ENCODE data around the gene ENG.

ENG gene

GRCh38 chr9:127818574-127818973 lies 35.9 kb downstream of the ENG start:
- peak overlapping the region in 1 of 2 donors; percentile 59 for H3K27ac Mint-ChIP-seq
- H3K27me3 Mint-ChIP-seq, result no peaks in the 10 kb centered on the region
- ATAC-seq (no peak), DNase-seq (no peak)
- peaks cover 6% of the 10 kb centered on the region for H3K4me1 Mint-ChIP-seq
- no peak overlapping the region for H3K4me3 Mint-ChIP-seq
- no peaks in the 10 kb centered on the region for H3K9me3 Mint-ChIP-seq

DNA sequence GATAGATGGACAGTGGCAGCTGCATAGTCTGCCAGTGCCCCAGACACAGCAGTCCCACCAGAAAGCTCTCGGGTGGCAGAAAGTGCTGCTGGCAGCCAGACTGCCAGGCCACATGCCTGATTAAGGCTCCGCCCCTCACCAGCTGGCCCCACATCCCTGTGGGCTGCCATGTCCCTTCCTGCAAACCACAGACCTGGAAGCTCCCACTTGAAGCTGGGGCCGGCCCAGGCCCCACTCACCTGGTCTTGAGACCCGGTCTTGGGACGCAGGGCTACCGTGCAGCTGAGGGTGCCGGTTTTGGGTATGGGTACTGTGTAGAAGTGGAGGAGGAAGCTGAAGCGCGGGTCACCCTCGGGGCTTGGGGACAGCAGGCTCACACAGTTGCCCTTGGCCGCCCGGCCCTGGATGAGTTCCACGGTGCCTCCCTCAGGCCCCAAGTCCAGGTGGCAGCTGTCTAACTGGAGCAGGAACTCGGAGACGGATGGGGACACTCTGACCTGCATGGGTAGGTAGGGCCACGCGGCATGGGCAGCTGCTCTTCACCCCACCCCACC lies 36.5 kb downstream of the ENG start:
- H3K27ac Mint-ChIP-seq, result peak overlapping the region in 1 of 2 donors; percentile 44
- no peak overlapping the region for H3K4me3 Mint-ChIP-seq
- H3K4me1 Mint-ChIP-seq, result peaks cover 6% of the 10 kb centered on the region
- no peak for DNase-seq
- H3K9me3 Mint-ChIP-seq, result no peaks in the 10 kb centered on the region
- peak; percentile 11 for ATAC-seq
- H3K27me3 Mint-ChIP-seq, result no peaks in the 10 kb centered on the region

GRCh38 chr9:127816728-127817127 lies 37.7 kb downstream of the ENG start:
- H3K9me3 Mint-ChIP-seq, result no peaks in the 10 kb centered on the region
- H3K27ac Mint-ChIP-seq, result no peak overlapping the region
- peaks cover 6% of the 10 kb centered on the region for H3K4me1 Mint-ChIP-seq
- DNase-seq (no peak), ATAC-seq (peak; percentile 16)
- no peak overlapping the region for H3K4me3 Mint-ChIP-seq
- no peaks in the 10 kb centered on the region for H3K27me3 Mint-ChIP-seq

- Mint-ChIP-seq H3K4me1 (peaks cover 6% of the 10 kb centered on the region), H3K9me3 (no peaks in the 10 kb centered on the region), H3K4me3 (no peak overlapping the region), H3K27me3 (no peaks in the 10 kb centered on the region), H3K27ac (no peak overlapping the region)
- DNase-seq, result no peak
- ATAC-seq, result no peak
Observed at GRCh38 chr9:127816362-127816725, 38.1 kb downstream of the ENG start.

GRCh38 chr9:127815512-127816361 lies 38.7 kb downstream of the ENG start:
- peak; percentile 27 for ATAC-seq
- Mint-ChIP-seq H3K4me3 (no peak overlapping the region), H3K27ac (peak overlapping the region; percentile 50 to 54), H3K4me1 (peaks cover 6% of the 10 kb centered on the region), H3K27me3 (no peaks in the 10 kb centered on the region), H3K9me3 (no peaks in the 10 kb centered on the region)
- no peak for DNase-seq

DNA sequence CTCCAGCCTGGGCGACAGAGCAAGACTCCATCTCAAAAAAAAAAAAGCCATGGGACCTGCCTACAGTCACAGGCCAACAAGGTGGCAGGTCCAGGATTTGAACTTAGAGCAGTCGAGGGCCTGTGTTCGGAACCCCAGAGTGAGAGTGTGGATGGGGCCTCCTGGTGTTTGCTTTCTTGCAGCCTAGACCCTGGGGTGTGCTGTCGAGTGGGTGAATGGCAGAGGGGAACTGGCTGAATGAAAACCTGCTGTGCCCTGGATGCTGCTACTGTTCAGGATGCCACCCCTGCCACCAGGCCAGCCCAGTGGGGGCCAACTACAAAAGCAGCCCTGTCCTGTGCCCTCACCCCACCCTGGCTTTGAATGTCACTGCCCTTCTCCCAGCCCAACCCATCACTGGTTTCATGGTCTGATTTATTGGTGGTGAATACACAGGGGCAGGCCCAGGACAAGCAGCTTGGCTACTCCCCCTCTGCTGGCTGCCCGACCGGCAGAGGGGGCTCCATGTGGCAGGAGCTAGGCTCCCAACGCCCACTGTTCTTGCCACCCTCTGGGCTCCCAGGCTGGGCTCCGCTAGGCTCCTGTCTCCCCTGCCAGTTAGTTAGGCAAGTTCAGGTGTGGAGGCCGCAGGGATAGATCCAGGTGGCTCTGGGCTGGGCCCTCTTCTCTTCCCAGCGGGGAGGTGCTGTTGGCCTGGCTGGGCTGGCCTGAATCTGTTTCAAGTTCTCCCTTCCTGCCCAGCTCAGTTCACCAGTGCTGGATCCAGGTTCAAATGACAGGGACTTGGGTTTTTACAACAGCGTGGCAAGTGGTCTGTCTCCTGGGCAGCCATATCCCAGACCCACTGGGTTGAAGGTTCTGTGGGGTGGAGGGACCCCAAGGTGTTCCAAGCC lies 39.6 kb downstream of the ENG start:
- peak overlapping the region; percentile 27 to 85 for H3K27ac Mint-ChIP-seq
- no peak for ATAC-seq
- no peak for DNase-seq
- no peaks in the 10 kb centered on the region for H3K27me3 Mint-ChIP-seq
- H3K9me3 Mint-ChIP-seq, result no peaks in the 10 kb centered on the region
- no peak overlapping the region for H3K4me3 Mint-ChIP-seq
- peaks cover 6% of the 10 kb centered on the region for H3K4me1 Mint-ChIP-seq

DNA sequence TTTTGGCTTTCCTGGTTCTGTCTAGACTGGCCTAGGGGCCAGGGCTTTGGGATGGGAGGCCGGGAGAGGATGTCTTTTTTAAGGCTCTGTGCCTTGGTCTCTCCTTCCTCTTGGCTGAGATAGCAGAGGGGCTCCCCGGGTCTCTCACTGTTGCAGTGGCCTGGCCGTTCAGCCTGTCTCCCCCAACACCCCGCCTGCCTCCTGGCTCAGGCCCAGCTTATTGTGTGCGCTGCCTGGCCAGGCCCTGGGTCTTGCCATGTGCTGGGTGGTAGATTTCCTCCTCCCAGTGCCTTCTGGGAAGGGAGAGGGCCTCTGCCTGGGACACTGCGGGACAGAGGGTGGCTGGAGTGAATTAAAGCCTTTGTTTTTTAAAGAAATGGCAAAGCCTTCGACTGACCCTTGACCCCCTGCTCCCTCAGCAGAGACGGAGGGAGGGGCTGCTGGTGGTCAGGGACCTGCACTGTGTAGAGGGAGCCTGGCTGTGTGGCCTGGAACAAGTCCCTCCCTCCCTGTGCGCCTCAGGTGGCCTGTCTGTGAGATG lies 40.7 kb downstream of the ENG start:
- no peak for DNase-seq
- H3K9me3 Mint-ChIP-seq, result no peaks in the 10 kb centered on the region
- H3K4me1 Mint-ChIP-seq, result peaks cover 6% of the 10 kb centered on the region
- ATAC-seq, result no peak
- H3K27me3 Mint-ChIP-seq, result no peaks in the 10 kb centered on the region
- no peak overlapping the region for H3K4me3 Mint-ChIP-seq
- H3K27ac Mint-ChIP-seq, result peak overlapping the region in 1 of 2 donors; percentile 54

DNA sequence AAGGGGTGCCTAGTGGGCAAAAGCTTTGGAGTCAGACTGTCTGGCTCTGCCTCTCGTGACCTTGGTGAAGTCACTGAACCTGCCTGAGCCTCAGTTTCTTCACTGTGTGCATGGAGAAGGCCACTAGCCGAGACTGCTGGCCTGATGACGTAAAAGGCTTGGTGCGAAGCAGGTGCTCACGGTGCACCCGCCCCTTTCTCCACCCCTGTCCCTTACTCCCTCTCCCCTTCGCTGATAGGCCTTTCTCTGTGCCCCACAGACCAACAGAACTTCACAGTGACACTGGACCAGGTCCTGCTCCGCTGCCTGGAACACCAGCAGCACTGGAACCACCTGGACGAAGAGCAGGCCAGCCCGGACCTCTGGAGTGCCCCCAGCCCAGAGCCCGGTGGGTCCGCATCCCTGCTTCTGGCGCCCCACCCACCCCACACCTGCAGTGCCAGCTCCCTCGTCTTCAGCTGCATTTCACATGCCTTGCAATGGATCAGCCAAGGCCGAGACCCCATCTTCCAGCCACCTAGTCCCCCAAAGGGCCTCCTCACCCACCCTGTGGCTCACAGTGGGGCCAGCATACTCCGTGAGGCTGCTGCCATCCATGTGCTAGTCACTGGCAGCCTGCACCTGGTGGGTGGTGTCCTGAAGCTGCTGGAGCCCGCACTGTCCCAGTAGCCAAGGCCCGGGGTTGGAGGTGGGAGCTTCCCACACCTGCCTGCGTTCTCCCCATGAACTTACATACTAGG lies 41.4 kb downstream of the ENG start:
- ATAC-seq, result no peak
- Mint-ChIP-seq H3K4me3 (no peak overlapping the region), H3K27me3 (no peaks in the 10 kb centered on the region), H3K9me3 (no peaks in the 10 kb centered on the region), H3K4me1 (peaks cover 6% of the 10 kb centered on the region), H3K27ac (peak overlapping the region in 1 of 2 donors; percentile 48)
- DNase-seq, result no peak

DNA sequence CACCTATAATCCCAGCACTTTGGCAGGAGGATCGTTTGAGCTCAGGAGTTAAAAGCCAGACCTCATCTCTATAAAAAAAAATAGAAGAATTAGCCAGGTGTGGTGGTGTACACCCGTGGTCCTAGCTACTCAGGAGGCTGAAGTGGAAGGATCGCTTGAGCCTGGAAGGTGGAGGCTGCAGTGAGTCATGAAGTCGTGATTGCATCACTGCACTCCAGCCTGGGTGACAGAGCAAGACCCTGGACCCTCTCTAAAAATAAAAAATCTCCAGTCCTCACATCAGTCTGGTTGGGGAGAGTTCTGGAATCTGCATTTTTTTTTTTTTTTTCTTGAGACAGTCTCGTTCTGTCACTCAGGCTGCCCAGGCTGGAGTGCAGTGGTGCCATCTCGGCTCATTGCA lies 42.4 kb downstream of the ENG start:
- Mint-ChIP-seq H3K27ac (no peak overlapping the region), H3K4me1 (peaks cover 6% of the 10 kb centered on the region), H3K27me3 (no peaks in the 10 kb centered on the region), H3K4me3 (no peak overlapping the region), H3K9me3 (no peaks in the 10 kb centered on the region)
- DNase-seq (no peak), ATAC-seq (no peak)

- no peak for ATAC-seq
- Mint-ChIP-seq H3K9me3 (no peaks in the 10 kb centered on the region), H3K27me3 (no peaks in the 10 kb centered on the region), H3K4me1 (peaks cover 14% of the 10 kb centered on the region), H3K27ac (no peak overlapping the region), H3K4me3 (no peak overlapping the region)
- DNase-seq, result no peak
Observed at GRCh38 chr9:127810378-127811187, 43.9 kb downstream of the ENG start.

DNA sequence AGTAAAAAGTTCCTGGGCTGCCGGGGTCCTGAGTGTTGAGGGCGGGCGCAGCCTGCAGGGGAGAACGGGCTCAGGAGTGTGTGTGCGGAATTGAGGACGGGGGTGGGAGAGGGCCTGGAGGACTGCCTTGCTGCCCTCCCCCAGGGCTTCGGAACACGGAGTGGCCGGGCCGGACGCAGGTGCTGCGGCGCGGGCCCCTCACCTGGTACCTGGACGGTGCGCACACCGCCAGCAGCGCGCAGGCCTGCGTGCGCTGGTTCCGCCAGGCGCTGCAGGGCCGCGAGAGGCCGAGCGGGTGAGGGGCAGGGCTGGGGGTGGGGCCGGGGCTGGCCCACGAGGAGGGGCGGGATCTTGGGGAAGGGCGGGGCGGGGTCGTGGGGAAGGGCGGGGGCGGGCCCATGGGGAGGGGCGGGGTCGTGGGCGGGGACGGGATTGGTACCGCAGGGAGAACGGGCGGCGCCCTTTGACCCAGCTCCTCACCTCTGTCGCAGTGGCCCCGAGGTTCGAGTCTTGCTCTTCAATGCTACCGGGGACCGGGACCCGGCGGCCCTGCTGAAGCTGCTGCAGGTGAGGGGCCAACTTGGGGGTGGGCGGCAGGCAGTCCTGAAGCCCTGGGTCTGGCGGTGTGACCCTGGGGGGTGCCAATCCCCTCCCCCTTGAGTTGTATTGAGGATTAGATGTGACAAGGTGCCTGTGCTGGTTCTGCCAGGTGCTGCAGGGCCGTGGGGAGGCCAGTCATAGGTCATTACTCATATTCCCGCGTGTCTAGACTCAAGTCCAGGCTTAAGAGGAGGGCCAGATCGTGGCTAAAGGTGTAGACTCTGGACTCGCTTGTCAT lies 44.7 kb downstream of the ENG start:
- Mint-ChIP-seq H3K4me3 (no peak overlapping the region), H3K4me1 (peaks cover 14% of the 10 kb centered on the region), H3K27ac (no peak overlapping the region), H3K9me3 (no peaks in the 10 kb centered on the region), H3K27me3 (no peaks in the 10 kb centered on the region)
- ATAC-seq, result peak; percentile 31
- DNase-seq, result no peak

- Mint-ChIP-seq H3K4me1 (peaks cover 21% of the 10 kb centered on the region), H3K27ac (no peak overlapping the region), H3K27me3 (no peaks in the 10 kb centered on the region), H3K9me3 (no peaks in the 10 kb centered on the region), H3K4me3 (no peak overlapping the region)
- DNase-seq (no peak), ATAC-seq (peak; percentile 32)
Observed at GRCh38 chr9:127809002-127809539, 45.4 kb downstream of the ENG start.

- H3K4me3 Mint-ChIP-seq, result no peak overlapping the region
- DNase-seq, result no peak
- ATAC-seq, result no peak
- peaks cover 26% of the 10 kb centered on the region for H3K4me1 Mint-ChIP-seq
- H3K27me3 Mint-ChIP-seq, result no peaks in the 10 kb centered on the region
- no peak overlapping the region for H3K27ac Mint-ChIP-seq
- H3K9me3 Mint-ChIP-seq, result no peaks in the 10 kb centered on the region
Observed at GRCh38 chr9:127808347-127809001, 46.0 kb downstream of the ENG start.
